Endodermal cell (in vitro differentiated cells): ENCODE data around the gene HMGA1. TPM values are rescaled to one million over a fixed set of nuclear protein-coding genes. Genes with fewer than 3 reads are reported as not detected.
A peak's percentile ranks its signal among the peaks of the same experiment; 100 is the strongest.

Experiments used
- DNase-seq: peaks from one replicate; pipeline ENCODE4 v3.0.0-alpha.2; 2017
- H3K27ac ChIP-seq: 2 replicates; pipeline ENCODE4 v1.5.1; 2013; ENCODE audit warnings: mild to moderate bottlenecking, low read depth, low read length, moderate library complexity
- H3K27me3 ChIP-seq: 2 replicates; pipeline ENCODE4 v1.6.1; 2013; ENCODE audit warnings: mild to moderate bottlenecking, low read length, moderate library complexity; ENCODE audit not compliant: insufficient read depth, control insufficient read depth, poor library complexity, severe bottlenecking
- H3K36me3 ChIP-seq: 2 replicates; pipeline ENCODE4 v1.7.0; 2013; ENCODE audit warnings: mild to moderate bottlenecking, low read length, moderate library complexity; ENCODE audit not compliant: control insufficient read depth, insufficient read depth
- H3K4me1 ChIP-seq: one replicate; pipeline ENCODE4 v1.7.0; 2013; ENCODE audit warnings: low read length; ENCODE audit not compliant: control insufficient read depth, insufficient read depth
- H3K4me3 ChIP-seq: 2 replicates; pipeline ENCODE4 v1.5.1; 2013; ENCODE audit warnings: mild to moderate bottlenecking, low read length, moderate library complexity
- H3K9ac ChIP-seq: 2 replicates; pipeline ENCODE4 v1.6.1; 2013; ENCODE audit warnings: mild to moderate bottlenecking, low read length, moderate library complexity; ENCODE audit not compliant: poor library complexity, severe bottlenecking; ENCODE audit errors: extremely low read depth
- H3K9me3 ChIP-seq: 2 replicates; pipeline ENCODE4 v1.6.1; 2013; ENCODE audit warnings: mild to moderate bottlenecking, low read length, moderate library complexity; ENCODE audit not compliant: control insufficient read depth
- H3K27ac Mint-ChIP-seq: 2 replicates; pipeline ENCODE4 v1.8.0; 2020; ENCODE audit warnings: mixed read lengths
- H3K27me3 Mint-ChIP-seq: 2 replicates; pipeline ENCODE4 v1.8.0; 2021; ENCODE audit warnings: mild to moderate bottlenecking, mixed read lengths; ENCODE audit not compliant: insufficient read depth
- H3K36me3 Mint-ChIP-seq: 2 replicates; pipeline ENCODE4 v1.8.0; 2020; ENCODE audit warnings: low read depth, mixed read lengths
- H3K4me1 Mint-ChIP-seq: 2 replicates; pipeline ENCODE4 v1.8.0; 2020; ENCODE audit warnings: mixed read lengths
- H3K4me3 Mint-ChIP-seq: 2 replicates; pipeline ENCODE4 v1.8.0; 2020; ENCODE audit warnings: mild to moderate bottlenecking, moderate library complexity, mixed read lengths
- H3K9me3 Mint-ChIP-seq: 2 replicates; pipeline ENCODE4 v1.8.0; 2020; ENCODE audit warnings: mild to moderate bottlenecking, mixed read lengths
- CTCF ChIP-seq: fragments of 200-600 bp; sonication (generic); conservative IDR thresholded peaks from 2 replicates; pipeline ENCODE4 v1.5.0; 2021; ENCODE audit warnings: antibody characterized with exemption, mild to moderate bottlenecking
- WGBS, 2 experiments: methylation state at CpG; one replicate each; pipeline versions ENCODE4 v1.1.5 to v1.1.7; 2013; ENCODE audit warnings: missing lambda C conversion rate in 2 of 2, mixed read lengths in 1 of 2; ENCODE audit not compliant: insufficient coverage in 1 of 2, insufficient read length in 1 of 2; 5-methylcytosine and 5-hydroxymethylcytosine counted together
- total RNA-seq, 2 donors: library from RNA; stranded (reverse); fragmentation: NEBNext Ultra II Directional in 1 of 2; extraction: Animal tissue kit (Norgen Biotek cat#: 25700) in 1 of 2; gene quantifications; 2 replicates in 1 of 2; 3 replicates in 1 of 2; pipeline ENCODE4 v1.2.1, GENCODE V29; 2021

Gene HMGA1
- total RNA-seq, 2 donors from 2014 or later, result 1,306 to 1,595 TPM

- H3K9me3 Mint-ChIP-seq, result no peaks in the 10 kb centered on the region
- TF ChIP-seq CTCF, result no peak
- no peak overlapping the region for H3K9ac ChIP-seq
- peaks cover 2% of the 10 kb centered on the region for H3K27me3 Mint-ChIP-seq
- no peaks in the 10 kb centered on the region for H3K27me3 ChIP-seq
- no peaks in the 10 kb centered on the region for H3K9me3 ChIP-seq
- H3K27ac ChIP-seq, result no peak overlapping the region
- DNase-seq, result no peak
- 90 to 91% methylated on average over 3 to 4 of the region's 4 CpGs for WGBS, 2 experiments
- H3K36me3 Mint-ChIP-seq, result no peaks in the 10 kb centered on the region
- H3K4me3 Mint-ChIP-seq, result no peak overlapping the region
- peaks cover 4% of the 10 kb centered on the region for H3K4me1 ChIP-seq
- H3K4me3 ChIP-seq, result no peak overlapping the region
- H3K36me3 ChIP-seq, result no peaks in the 10 kb centered on the region
- no peak overlapping the region for H3K27ac Mint-ChIP-seq
- peaks cover 15% of the 10 kb centered on the region for H3K4me1 Mint-ChIP-seq
These were observed 35.1 kb upstream of the HMGA1 start for GRCh38 chr6:34201455-34202107.

- Histone ChIP-seq H3K27me3 (no peaks in the 10 kb centered on the region), H3K36me3 (no peaks in the 10 kb centered on the region), H3K9ac (no peak overlapping the region), H3K4me3 (no peak overlapping the region), H3K27ac (no peak overlapping the region), H3K4me1 (peaks cover 4% of the 10 kb centered on the region), H3K9me3 (no peaks in the 10 kb centered on the region)
- Mint-ChIP-seq H3K4me1 (peaks cover 18% of the 10 kb centered on the region), H3K27ac (no peak overlapping the region), H3K36me3 (no peaks in the 10 kb centered on the region), H3K27me3 (no peaks in the 10 kb centered on the region), H3K4me3 (no peak overlapping the region), H3K9me3 (no peaks in the 10 kb centered on the region)
- 90 to 91% methylated on average over 12 to 20 of the region's 20 CpGs for WGBS, 2 experiments
- no peak for TF ChIP-seq CTCF
- peak; percentile 82 for DNase-seq
These were observed 34.1 kb upstream of the HMGA1 start for GRCh38 chr6:34202329-34203201.

GRCh38 chr6:34204693-34205092 is 32.0 kb upstream of the HMGA1 start:
- H3K36me3 Mint-ChIP-seq, result no peaks in the 10 kb centered on the region
- H3K4me3 ChIP-seq, result no peak overlapping the region
- no peaks in the 10 kb centered on the region for H3K9me3 Mint-ChIP-seq
- H3K4me1 ChIP-seq, result peaks cover 4% of the 10 kb centered on the region
- H3K27ac Mint-ChIP-seq, result no peak overlapping the region
- WGBS, 2 experiments, result 92 to 96% methylated on average over 4 of the region's 4 CpGs
- DNase-seq, result no peak
- no peaks in the 10 kb centered on the region for H3K9me3 ChIP-seq
- H3K27me3 ChIP-seq, result no peaks in the 10 kb centered on the region
- no peaks in the 10 kb centered on the region for H3K27me3 Mint-ChIP-seq
- H3K36me3 ChIP-seq, result no peaks in the 10 kb centered on the region
- H3K9ac ChIP-seq, result no peak overlapping the region
- TF ChIP-seq CTCF, result no peak
- H3K27ac ChIP-seq, result no peak overlapping the region
- H3K4me1 Mint-ChIP-seq, result peaks cover 15% of the 10 kb centered on the region
- no peak overlapping the region for H3K4me3 Mint-ChIP-seq
